ENCODE measurements around the gene MICU2. TPM values are rescaled to one million over a fixed set of nuclear protein-coding genes. Genes with fewer than 3 reads are reported as not detected.

The MICU2 gene
- total RNA-seq, 2 experiments from 2014 or later: 28.0 to 30.5 TPM

GRCh38 chr13:21611385-21611784 is 7.4 kb upstream of the MICU2 start:
- CTCF ChIA-PET: no interaction called here
- Mint-ChIP-seq H3K36me3 (ENCODE audit: low read depth) (no peaks in the 10 kb centered on the region), H3K4me3 (no peak overlapping the region), H3K9me3 (no peaks in the 10 kb centered on the region), H3K4me1 (ENCODE audit: low read depth) (no peaks in the 10 kb centered on the region), H3K27ac (no peak overlapping the region), H3K27me3 (peaks cover 8% of the 10 kb centered on the region)
- DNase-seq (no peak), ATAC-seq (no peak)
- no peak for TF ChIP-seq CTCF (IDR thresholded peaks at IDR 0.05)
- POLR2A ChIA-PET: no interaction called here
- intact Hi-C loops (cut with micrococcal nuclease): no loop called here

DNA sequence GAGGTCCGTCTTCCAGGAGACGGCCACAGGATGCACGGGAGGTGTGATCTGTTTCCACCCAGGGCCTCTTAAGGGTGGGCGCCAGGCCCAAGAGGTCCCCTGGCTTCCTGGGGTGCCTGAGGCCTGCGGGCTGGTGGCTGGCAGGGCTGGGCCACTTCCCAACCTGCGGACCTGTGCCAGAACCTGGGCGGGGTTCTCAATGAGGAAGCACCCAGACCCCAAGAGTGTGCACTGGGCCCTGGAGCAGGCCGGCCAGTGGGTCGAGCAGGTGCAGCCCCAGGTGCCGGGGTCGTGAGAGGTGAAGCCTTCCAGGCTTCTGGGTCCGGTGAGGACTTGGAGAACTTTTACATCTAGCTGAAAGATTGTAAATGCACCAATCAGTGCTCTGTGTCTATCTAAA is 6.7 kb upstream of the MICU2 start:
- CTCF ChIA-PET: no interaction called here
- DNase-seq (no peak), ATAC-seq (no peak)
- Mint-ChIP-seq H3K4me3 (no peak overlapping the region), H3K9me3 (no peaks in the 10 kb centered on the region), H3K4me1 (ENCODE audit: low read depth) (no peaks in the 10 kb centered on the region), H3K27me3 (peaks cover 8% of the 10 kb centered on the region), H3K27ac (no peak overlapping the region), H3K36me3 (ENCODE audit: low read depth) (no peaks in the 10 kb centered on the region)
- POLR2A ChIA-PET: no interaction called here
- intact Hi-C loops (cut with micrococcal nuclease): no loop called here
- TF ChIP-seq CTCF (IDR thresholded peaks at IDR 0.05): no peak

GRCh38 chr13:21608961-21609360 is 5.0 kb upstream of the MICU2 start:
- H3K9me3 Mint-ChIP-seq: no peaks in the 10 kb centered on the region
- no peak overlapping the region for H3K4me3 Mint-ChIP-seq
- POLR2A ChIA-PET: no interaction called here

DNA sequence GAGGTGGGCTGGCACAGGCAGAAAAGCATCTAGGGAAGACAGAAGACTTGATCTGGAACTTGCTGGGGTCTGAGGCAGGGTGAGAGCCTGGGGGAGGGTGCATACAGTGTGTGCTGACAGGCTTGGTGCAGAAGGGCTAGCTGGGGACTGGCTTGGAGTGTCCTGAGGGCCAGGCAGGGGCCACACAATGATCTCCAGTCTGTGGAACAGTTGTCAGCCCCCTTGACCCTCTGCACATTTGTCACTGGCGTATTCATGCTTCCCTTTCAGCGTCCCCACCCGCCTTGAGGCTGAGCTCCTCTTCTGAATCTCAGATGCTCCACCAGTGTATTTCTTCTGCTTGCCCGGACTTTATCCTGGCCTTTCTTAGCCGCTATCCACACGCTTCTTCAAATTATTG is 2.8 kb upstream of the MICU2 start:
- CTCF ChIA-PET: interaction anchor here (2.1 kb wide), 1 partner anchor 31 kb away, joined by 12 read pairs; no protein-coding TSS in a partner anchor
- intact Hi-C loops (cut with micrococcal nuclease): no loop called here

More at GRCh38 chr13:21608961-21609360, 5.0 kb upstream of the MICU2 start:
- CTCF ChIA-PET: interaction anchor here (1.5 kb wide), 1 partner anchor 29 kb away, joined by 6 read pairs; no protein-coding TSS in a partner anchor
- H3K27ac Mint-ChIP-seq: no peak overlapping the region
- DNase-seq (no peak), ATAC-seq (no peak)
- intact Hi-C loops (cut with micrococcal nuclease): no loop called here
- peaks cover 5% of the 10 kb centered on the region for H3K27me3 Mint-ChIP-seq
- peaks cover 10% of the 10 kb centered on the region for H3K4me1 Mint-ChIP-seq (ENCODE audit: low read depth)
- H3K36me3 Mint-ChIP-seq (ENCODE audit: low read depth): no peaks in the 10 kb centered on the region
- TF ChIP-seq CTCF (IDR thresholded peaks at IDR 0.05): no peak

DNA sequence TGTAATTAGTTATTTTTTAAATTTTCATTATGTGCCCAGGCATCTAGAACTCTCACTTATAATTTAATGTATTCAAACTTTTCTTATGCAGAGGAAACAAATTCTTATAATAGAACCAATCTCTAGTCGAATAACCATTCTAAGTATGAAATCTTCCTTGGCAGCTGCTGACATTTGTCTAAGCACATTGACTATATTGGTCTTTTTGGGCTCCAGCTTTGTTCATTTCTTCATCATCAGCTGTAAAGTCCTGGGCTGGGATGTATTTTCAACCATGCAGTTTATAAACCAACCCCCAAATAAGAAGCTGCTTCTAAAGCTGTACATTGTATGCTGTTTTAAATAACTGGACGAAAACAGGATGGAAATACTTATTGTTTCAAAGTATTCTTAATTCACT is 2.3 kb upstream of the MICU2 start:
- POLR2A ChIA-PET: interaction anchor here (0.6 kb wide), 1 partner anchor 1061 kb away, joined by 3 read pairs; no protein-coding TSS in a partner anchor

More for the DNA sequence above, 2.8 kb upstream of the MICU2 start:
- POLR2A ChIA-PET: interaction anchor here (0.6 kb wide), 1 partner anchor 1062 kb away, joined by 3 read pairs; no protein-coding TSS in a partner anchor
- DNase-seq: no peak
- no peak overlapping the region for H3K4me3 Mint-ChIP-seq
- H3K27ac Mint-ChIP-seq: no peak overlapping the region
- no peak for TF ChIP-seq CTCF (IDR thresholded peaks at IDR 0.05)
- no peak for ATAC-seq
- peaks cover 2% of the 10 kb centered on the region for H3K36me3 Mint-ChIP-seq (ENCODE audit: low read depth)
- H3K9me3 Mint-ChIP-seq: no peaks in the 10 kb centered on the region
- H3K4me1 Mint-ChIP-seq (ENCODE audit: low read depth): peaks cover 10% of the 10 kb centered on the region
- peaks cover 2% of the 10 kb centered on the region for H3K27me3 Mint-ChIP-seq

More for the DNA sequence above, 2.3 kb upstream of the MICU2 start:
- H3K27ac Mint-ChIP-seq: no peak overlapping the region
- no peak for DNase-seq
- no peak for TF ChIP-seq CTCF (IDR thresholded peaks at IDR 0.05)
- intact Hi-C loops (cut with micrococcal nuclease): no loop called here
- H3K27me3 Mint-ChIP-seq: peaks cover 2% of the 10 kb centered on the region
- H3K4me3 Mint-ChIP-seq: no peak overlapping the region
- no peak for ATAC-seq
- H3K9me3 Mint-ChIP-seq: no peaks in the 10 kb centered on the region
- CTCF ChIA-PET: interaction anchor here (2.1 kb wide), 1 partner anchor 32 kb away, joined by 12 read pairs; no protein-coding TSS in a partner anchor
- H3K36me3 Mint-ChIP-seq (ENCODE audit: low read depth): peaks cover 8% of the 10 kb centered on the region
- H3K4me1 Mint-ChIP-seq (ENCODE audit: low read depth): peaks cover 14% of the 10 kb centered on the region

Data from activated CD8-positive, alpha-beta T cell treated with anti-CD3 and anti-CD28 coated beads for 36 hours (primary cell).